Tibial artery (tissue), 4 donors: ENCODE measurements around the gene SLTM.
"Not testable (repeated sequence)": the region's sequence is repeated elsewhere in the genome, so short reads cannot be mapped to it uniquely, and the experiment has no call there.

ENCODE experiments used
- DNase-seq, 2 donors: peaks; one replicate each; pipeline ENCODE4 v3.0.0-alpha.2; 2019
- H3K27ac ChIP-seq, 2 donors: fragments of 200-600 bp; sonication (generic) in 1 of 2; 1 replicate in 1 of 2; 2 replicates in 1 of 2; pipeline ENCODE4 v1.5.1; 2018 to 2019; ENCODE audit warnings: mild to moderate bottlenecking in 1 of 2
- H3K27me3 ChIP-seq, 2 donors: fragments of 200-600 bp; sonication (generic) in 1 of 2; one replicate each; pipeline versions ENCODE4 v1.5.1 to v1.6.0; 2016 to 2019
- H3K36me3 ChIP-seq, 3 donors: fragments of 200-600 bp; sonication (generic) in 2 of 3; one replicate each; pipeline ENCODE4 v1.5.1; 2016 to 2019; ENCODE audit warnings: mild to moderate bottlenecking in 2 of 3
- H3K4me1 ChIP-seq, 4 donors: fragments of 200-600 bp; sonication (generic) in 2 of 4; 1 replicate in 3 of 4; 2 replicates in 1 of 4; pipeline ENCODE4 v1.5.1; 2016 to 2019
- H3K4me3 ChIP-seq, 2 donors: fragments of 200-600 bp; sonication (generic) in 1 of 2; 1 replicate in 1 of 2; 2 replicates in 1 of 2; pipeline ENCODE4 v1.5.1; 2018 to 2019; ENCODE audit warnings: mild to moderate bottlenecking in 2 of 2
- H3K9me3 ChIP-seq, 3 donors: fragments of 200-600 bp; sonication (generic) in 1 of 3; one replicate each; pipeline ENCODE4 v1.5.1; 2016 to 2019
- intact Hi-C: fragments of 100-400 bp; cut with DNase I; formaldehyde crosslinking; loops from one replicate; pipeline ENCODE4 v1.15.0; 2023; ENCODE audit warnings: low total_unique reads
- TF ChIP-seq, protein P1 (sequence below), 2 experiments: fragments of 200-600 bp in 1 of 2; fragments of 450-650 bp in 1 of 2; IDR thresholded peaks; one replicate each; pipeline ENCODE4 v1.5.1; 2017 to 2019; ENCODE audit warnings: antibody characterized with exemption in 2 of 2, mild to moderate bottlenecking in 1 of 2, moderate library complexity in 1 of 2

The SLTM gene

GRCh38 chr15:58856086-58856485, 77.4 kb downstream of the SLTM start:
- Histone ChIP-seq H3K27ac (no peak overlapping the region), H3K4me1 (peaks cover 0 to 12% (median 0%) of the 10 kb centered on the region in 4 donors), H3K4me3 (no peak overlapping the region), H3K27me3 (no peaks in the 10 kb centered on the region), H3K9me3 (no peaks in the 10 kb centered on the region), H3K36me3 (peaks cover 5 to 27% (median 13%) of the 10 kb centered on the region in 3 donors)
- TF ChIP-seq, protein P1, sequence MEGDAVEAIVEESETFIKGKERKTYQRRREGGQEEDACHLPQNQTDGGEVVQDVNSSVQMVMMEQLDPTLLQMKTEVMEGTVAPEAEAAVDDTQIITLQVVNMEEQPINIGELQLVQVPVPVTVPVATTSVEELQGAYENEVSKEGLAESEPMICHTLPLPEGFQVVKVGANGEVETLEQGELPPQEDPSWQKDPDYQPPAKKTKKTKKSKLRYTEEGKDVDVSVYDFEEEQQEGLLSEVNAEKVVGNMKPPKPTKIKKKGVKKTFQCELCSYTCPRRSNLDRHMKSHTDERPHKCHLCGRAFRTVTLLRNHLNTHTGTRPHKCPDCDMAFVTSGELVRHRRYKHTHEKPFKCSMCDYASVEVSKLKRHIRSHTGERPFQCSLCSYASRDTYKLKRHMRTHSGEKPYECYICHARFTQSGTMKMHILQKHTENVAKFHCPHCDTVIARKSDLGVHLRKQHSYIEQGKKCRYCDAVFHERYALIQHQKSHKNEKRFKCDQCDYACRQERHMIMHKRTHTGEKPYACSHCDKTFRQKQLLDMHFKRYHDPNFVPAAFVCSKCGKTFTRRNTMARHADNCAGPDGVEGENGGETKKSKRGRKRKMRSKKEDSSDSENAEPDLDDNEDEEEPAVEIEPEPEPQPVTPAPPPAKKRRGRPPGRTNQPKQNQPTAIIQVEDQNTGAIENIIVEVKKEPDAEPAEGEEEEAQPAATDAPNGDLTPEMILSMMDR (IDR thresholded peaks at IDR 0.05), result no peak
- intact Hi-C loops, result no loop called here
- no peak for DNase-seq

- intact Hi-C loops, result no loop called here
- Histone ChIP-seq H3K4me1 (peaks cover 0 to 12% (median 0%) of the 10 kb centered on the region in 4 donors), H3K27me3 (no peaks in the 10 kb centered on the region), H3K27ac (no peak overlapping the region), H3K9me3 (no peaks in the 10 kb centered on the region), H3K36me3 (peaks cover 5 to 35% (median 13%) of the 10 kb centered on the region in 3 donors), H3K4me3 (no peak overlapping the region)
- TF ChIP-seq, protein P1 (IDR thresholded peaks at IDR 0.05), result no peak
- no peak for DNase-seq
Observed at GRCh38 chr15:58854593-58854992, 78.9 kb downstream of the SLTM start.

- H3K4me3 ChIP-seq, result no peak overlapping the region
- H3K36me3 ChIP-seq, result peaks cover 14 to 56% (median 28%) of the 10 kb centered on the region in 3 donors
- intact Hi-C loops, result no loop called here
- H3K27ac ChIP-seq, result no peak overlapping the region
- H3K4me1 ChIP-seq, result peaks cover 0 to 12% (median 0%) of the 10 kb centered on the region in 4 donors
- H3K9me3 ChIP-seq, result no peaks in the 10 kb centered on the region
- H3K27me3 ChIP-seq, result no peaks in the 10 kb centered on the region
- DNase-seq, result no peak
- TF ChIP-seq, protein P1 (IDR thresholded peaks at IDR 0.05), result no peak
Observed at GRCh38 chr15:58852347-58852746, 81.1 kb downstream of the SLTM start.

DNA sequence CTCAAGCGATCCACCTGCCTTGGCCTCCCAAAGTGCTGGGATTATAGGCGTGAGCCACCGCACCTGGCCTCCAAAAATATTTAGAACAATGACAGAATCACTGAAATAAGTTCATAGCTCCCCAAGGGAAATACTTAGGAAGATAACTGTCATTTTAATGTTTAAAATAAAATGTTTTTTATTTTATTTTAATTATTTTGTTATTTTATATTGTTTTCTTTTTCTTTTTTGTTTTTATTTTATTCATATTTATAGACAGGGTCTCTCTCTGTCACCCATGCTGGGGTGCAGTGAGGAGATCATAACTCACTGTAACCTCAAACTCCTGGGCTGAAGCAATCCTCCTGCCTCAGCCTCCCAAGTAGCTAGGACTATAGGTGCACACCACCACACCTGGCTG, 82.3 kb downstream of the SLTM start:
- Histone ChIP-seq H3K36me3 (peaks cover 14 to 59% (median 34%) of the 10 kb centered on the region in 3 donors), H3K4me1 (peaks cover 0 to 11% (median 0%) of the 10 kb centered on the region in 4 donors)
- H3K27me3 ChIP-seq, intact Hi-C loops, H3K4me3 ChIP-seq, H3K9me3 ChIP-seq, H3K27ac ChIP-seq, DNase-seq: not testable (repeated sequence)

DNA sequence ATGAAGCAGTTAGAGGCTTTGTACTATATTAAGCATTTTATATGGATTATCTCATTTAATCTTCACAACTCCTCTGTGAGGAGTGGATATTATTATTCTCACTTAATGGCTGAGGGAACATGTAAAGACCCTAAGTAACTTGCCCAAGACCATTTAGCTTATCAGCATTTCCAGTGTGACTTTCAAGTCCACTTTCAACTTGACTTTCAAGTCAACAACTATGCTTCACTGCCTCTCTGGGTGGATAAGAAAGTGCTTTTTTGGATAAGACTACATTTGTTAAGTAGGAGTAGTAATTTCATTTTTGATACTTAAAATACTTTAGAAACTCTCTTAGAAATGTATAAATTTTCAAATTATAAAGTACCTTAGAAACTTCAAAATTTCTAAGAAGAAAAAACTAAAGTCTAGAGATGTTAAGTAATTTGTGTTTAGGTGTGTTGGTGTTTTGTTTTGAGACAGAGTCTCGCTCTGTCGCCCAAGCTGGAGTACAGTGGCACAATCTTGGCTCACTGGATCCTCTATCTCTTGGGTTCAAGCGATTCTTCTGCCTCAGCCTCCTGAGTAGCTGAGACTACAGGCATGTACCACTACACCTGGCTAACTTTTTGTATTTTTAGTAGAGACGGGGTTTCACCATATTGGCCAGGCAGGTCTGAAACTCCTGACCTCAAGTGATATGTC, 90.6 kb downstream of the SLTM start:
- Histone ChIP-seq H3K4me1 (no peaks in the 10 kb centered on the region), H3K27ac (no peak overlapping the region), H3K4me3 (no peak overlapping the region), H3K36me3 (peaks cover 0 to 17% (median 8%) of the 10 kb centered on the region in 3 donors), H3K9me3 (no peaks in the 10 kb centered on the region), H3K27me3 (no peaks in the 10 kb centered on the region)
- intact Hi-C loops, result no loop called here
- TF ChIP-seq, protein P1 (IDR thresholded peaks at IDR 0.05), result no peak
- DNase-seq, result no peak

- DNase-seq, result no peak
- Histone ChIP-seq H3K4me1 (no peaks in the 10 kb centered on the region), H3K9me3 (no peaks in the 10 kb centered on the region), H3K4me3 (no peak overlapping the region), H3K27me3 (no peaks in the 10 kb centered on the region), H3K36me3 (peaks cover 0 to 9% (median 0%) of the 10 kb centered on the region in 3 donors), H3K27ac (no peak overlapping the region)
- TF ChIP-seq, protein P1 (IDR thresholded peaks at IDR 0.05), result no peak
- intact Hi-C loops, result no loop called here
Observed at GRCh38 chr15:58840048-58840447, 93.4 kb downstream of the SLTM start.
